ENCODE measurements around the gene TM9SF3.

The TM9SF3 gene

GRCh38 chr10:96505150-96506136, 81.4 kb downstream of the TM9SF3 start:
- DNase-seq = no peak

GRCh38 chr10:96502561-96503282, 84.1 kb downstream of the TM9SF3 start:
- DNase-seq = no peak

GRCh38 chr10:96501985-96502384, 84.8 kb downstream of the TM9SF3 start:
- no peak for DNase-seq

- DNase-seq = no peak
Measured at GRCh38 chr10:96500519-96500918, 86.3 kb downstream of the TM9SF3 start.

- DNase-seq = no peak
Measured at GRCh38 chr10:96500050-96500449, 86.8 kb downstream of the TM9SF3 start.

GRCh38 chr10:96497391-96497790, 89.4 kb downstream of the TM9SF3 start:
- no peak for DNase-seq

GRCh38 chr10:96496281-96496925, 90.4 kb downstream of the TM9SF3 start:
- DNase-seq = no peak

GRCh38 chr10:96495544-96495943, 91.3 kb downstream of the TM9SF3 start:
- DNase-seq = no peak

- DNase-seq = no peak
Measured at GRCh38 chr10:96494694-96495093, 92.1 kb downstream of the TM9SF3 start.

GRCh38 chr10:96493871-96494525, 92.8 kb downstream of the TM9SF3 start:
- no peak for DNase-seq

- DNase-seq = no peak
Measured at GRCh38 chr10:96493254-96493653, 93.6 kb downstream of the TM9SF3 start.

- DNase-seq = no peak
Measured at GRCh38 chr10:96491303-96491702, 95.5 kb downstream of the TM9SF3 start.

- no peak for DNase-seq
Measured at GRCh38 chr10:96488161-96488935, 98.5 kb downstream of the TM9SF3 start.

- DNase-seq = no peak
Measured at GRCh38 chr10:96482815-96483588, 103.8 kb downstream of the TM9SF3 start.

- DNase-seq = no peak
Measured at GRCh38 chr10:96478355-96478754, 108.5 kb downstream of the TM9SF3 start.

GRCh38 chr10:96473866-96474265, 112.9 kb downstream of the TM9SF3 start:
- DNase-seq = no peak

GRCh38 chr10:96470116-96470743, 116.6 kb downstream of the TM9SF3 start:
- DNase-seq = peak in 1 of 2 experiments; percentile 4

- DNase-seq = no peak
Measured at GRCh38 chr10:96468845-96469244, 118.0 kb downstream of the TM9SF3 start.
